Uterus (tissue), 4 donors: ENCODE data around the gene PDAP1. TPM values are rescaled to one million over a fixed set of nuclear protein-coding genes. Genes with fewer than 3 reads are reported as not detected.
"Not testable (repeated sequence)": the region's sequence is repeated elsewhere in the genome, so short reads cannot be mapped to it uniquely, and the experiment has no call there.

ENCODE experiments used
- DNase-seq, 2 donors: peaks; one replicate each; pipeline ENCODE4 v3.0.0-alpha.2; 2019 to 2020
- H3K27ac ChIP-seq, 2 donors: fragments of 200-600 bp; sonication (generic); 1 replicate in 1 of 2; 2 replicates in 1 of 2; pipeline ENCODE4 v1.5.1; 2016 to 2018
- H3K27me3 ChIP-seq, 2 donors: fragments of 200-600 bp; sonication (generic); one replicate each; pipeline ENCODE4 v1.5.1; 2018 to 2019; ENCODE audit warnings: control low read depth in 1 of 2
- H3K36me3 ChIP-seq, 2 donors: fragments of 200-600 bp; sonication (generic); one replicate each; pipeline ENCODE4 v1.5.1; 2019; ENCODE audit warnings: control low read depth in 1 of 2
- H3K4me1 ChIP-seq, 2 donors: fragments of 200-600 bp; sonication (generic); one replicate each; pipeline ENCODE4 v1.5.1; 2018 to 2019; ENCODE audit warnings: control low read depth in 1 of 2
- H3K4me3 ChIP-seq, 2 donors: fragments of 200-600 bp; sonication (generic); 1 replicate in 1 of 2; 2 replicates in 1 of 2; pipeline ENCODE4 v1.5.1; 2018 to 2019; ENCODE audit warnings: mild to moderate bottlenecking in 1 of 2
- H3K9me3 ChIP-seq, 2 donors: fragments of 200-600 bp; sonication (generic); one replicate each; pipeline ENCODE4 v1.5.1; 2019; ENCODE audit warnings: control low read depth in 1 of 2
- POLR2A ChIP-seq, 2 donors: fragments of 450-650 bp; IDR thresholded peaks; one replicate each; pipeline ENCODE4 v1.6.1; 2016; ENCODE audit warnings: antibody characterized with exemption in 2 of 2, mild to moderate bottlenecking in 1 of 2, moderate library complexity in 1 of 2
- intact Hi-C: fragments of 100-400 bp; cut with DNase I; formaldehyde crosslinking; loops from one replicate; pipeline ENCODE4 v1.15.1; 2023; ENCODE audit warnings: low total_unique reads
- total RNA-seq, 4 donors: library from RNA; depleted of rRNA in 3 of 4; stranded (reverse); fragments of >200 nt in 3 of 4; gene quantifications; one replicate each; pipeline versions ENCODE4 v1.1.0 to v1.2.4, GENCODE V29; 2014 to 2023
- TF ChIP-seq, protein P1 (sequence below), 4 experiments: fragments of 200-600 bp in 2 of 4; fragments of 450-650 bp in 2 of 4; sonication (generic) in 2 of 4; IDR thresholded peaks; one replicate each; pipeline ENCODE4 v1.5.1; 2016 to 2019; ENCODE audit warnings: antibody characterized with exemption in 4 of 4, mild to moderate bottlenecking in 2 of 4, moderate library complexity in 1 of 4
- donor health status: DM: yes; HTN: yes; CAD: no.

PDAP1 gene
- total RNA-seq, 4 donors from 2014 or later = 39.9 to 185 (median 72.1) TPM

DNA sequence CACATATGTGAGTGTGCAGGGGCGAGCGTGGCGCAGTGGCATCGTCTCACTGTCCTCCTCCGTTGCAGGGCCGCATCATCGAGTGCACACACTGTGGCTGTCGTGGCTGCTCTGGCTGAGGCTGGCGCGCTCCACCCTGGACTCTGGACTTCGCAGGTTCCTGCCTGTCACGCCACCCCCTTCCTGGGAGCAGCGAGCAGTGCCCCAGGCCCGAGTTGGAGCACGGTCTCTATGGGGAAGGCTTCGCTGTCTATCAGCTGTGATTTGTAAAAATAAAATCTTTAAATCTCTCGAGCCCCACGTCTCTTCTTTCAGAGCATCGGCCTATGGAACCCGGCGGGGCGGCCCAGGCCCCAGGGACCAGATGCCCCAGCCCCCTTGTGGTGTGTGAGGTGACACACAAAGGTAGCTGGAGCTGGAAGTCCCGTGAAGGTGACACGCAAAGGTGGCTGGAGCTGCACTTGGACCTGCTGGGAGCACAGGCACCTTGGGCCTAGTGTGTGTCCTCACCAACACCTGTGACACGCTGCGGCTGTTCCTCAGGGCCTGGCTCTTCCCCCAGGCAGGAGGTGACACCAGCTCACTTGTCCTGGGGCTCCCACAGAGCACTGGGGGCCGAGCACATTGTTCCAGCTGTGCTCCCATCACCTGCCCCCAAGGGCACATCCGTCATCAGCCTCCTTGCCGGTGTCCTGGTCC lies 11.1 kb upstream of the PDAP1 start:
- H3K4me1 ChIP-seq = no peaks in the 10 kb centered on the region
- TF ChIP-seq, protein P1, sequence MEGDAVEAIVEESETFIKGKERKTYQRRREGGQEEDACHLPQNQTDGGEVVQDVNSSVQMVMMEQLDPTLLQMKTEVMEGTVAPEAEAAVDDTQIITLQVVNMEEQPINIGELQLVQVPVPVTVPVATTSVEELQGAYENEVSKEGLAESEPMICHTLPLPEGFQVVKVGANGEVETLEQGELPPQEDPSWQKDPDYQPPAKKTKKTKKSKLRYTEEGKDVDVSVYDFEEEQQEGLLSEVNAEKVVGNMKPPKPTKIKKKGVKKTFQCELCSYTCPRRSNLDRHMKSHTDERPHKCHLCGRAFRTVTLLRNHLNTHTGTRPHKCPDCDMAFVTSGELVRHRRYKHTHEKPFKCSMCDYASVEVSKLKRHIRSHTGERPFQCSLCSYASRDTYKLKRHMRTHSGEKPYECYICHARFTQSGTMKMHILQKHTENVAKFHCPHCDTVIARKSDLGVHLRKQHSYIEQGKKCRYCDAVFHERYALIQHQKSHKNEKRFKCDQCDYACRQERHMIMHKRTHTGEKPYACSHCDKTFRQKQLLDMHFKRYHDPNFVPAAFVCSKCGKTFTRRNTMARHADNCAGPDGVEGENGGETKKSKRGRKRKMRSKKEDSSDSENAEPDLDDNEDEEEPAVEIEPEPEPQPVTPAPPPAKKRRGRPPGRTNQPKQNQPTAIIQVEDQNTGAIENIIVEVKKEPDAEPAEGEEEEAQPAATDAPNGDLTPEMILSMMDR (IDR thresholded peaks at IDR 0.05) = no peak
- TF ChIP-seq POLR2A (IDR thresholded peaks at IDR 0.05) = no peak
- no peaks in the 10 kb centered on the region for H3K9me3 ChIP-seq
- DNase-seq = no peak
- no peaks in the 10 kb centered on the region for H3K27me3 ChIP-seq
- H3K27ac ChIP-seq = no peak overlapping the region
- H3K4me3 ChIP-seq = no peak overlapping the region
- H3K36me3 ChIP-seq = no peaks in the 10 kb centered on the region
- intact Hi-C loops = no loop called here

DNA sequence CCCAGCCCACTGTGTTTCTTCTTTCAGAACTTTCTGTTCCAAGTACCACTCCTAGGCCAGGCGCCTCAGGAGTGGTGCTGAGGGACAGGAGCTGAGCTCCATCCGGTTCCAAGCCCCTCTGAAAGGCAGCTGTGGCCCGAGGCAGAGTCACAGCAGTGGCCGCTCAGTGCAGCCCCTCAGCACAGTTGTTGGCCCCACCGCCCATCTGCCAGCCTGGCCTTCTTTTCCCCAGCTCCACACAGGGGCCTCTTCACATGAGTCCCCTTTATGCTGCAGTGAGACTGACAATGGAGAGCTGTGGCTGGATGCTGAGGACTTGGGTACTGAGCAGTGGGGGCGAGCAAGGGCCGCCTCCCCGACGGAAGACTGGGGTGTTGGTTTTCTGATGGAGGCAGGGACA lies 9.9 kb upstream of the PDAP1 start:
- intact Hi-C loops = no loop called here
- H3K4me1 ChIP-seq = no peaks in the 10 kb centered on the region
- H3K9me3 ChIP-seq = no peaks in the 10 kb centered on the region
- H3K36me3 ChIP-seq = no peaks in the 10 kb centered on the region
- no peak for DNase-seq
- TF ChIP-seq POLR2A (IDR thresholded peaks at IDR 0.05) = no peak
- TF ChIP-seq, protein P1 (IDR thresholded peaks at IDR 0.05) = no peak
- H3K27ac ChIP-seq = no peak overlapping the region
- no peak overlapping the region for H3K4me3 ChIP-seq
- no peaks in the 10 kb centered on the region for H3K27me3 ChIP-seq

GRCh38 chr7:99415513-99416127 lies 7.2 kb upstream of the PDAP1 start:
- H3K4me1 ChIP-seq, H3K4me3 ChIP-seq, H3K27me3 ChIP-seq, intact Hi-C loops, H3K27ac ChIP-seq, H3K36me3 ChIP-seq, H3K9me3 ChIP-seq: not testable (repeated sequence)
- peak; percentile 64 to 71 for DNase-seq
- TF ChIP-seq, protein P1 (IDR thresholded peaks at IDR 0.05) = peak; percentile 29 to 64 (median 52)

- H3K36me3 ChIP-seq = no peaks in the 10 kb centered on the region
- intact Hi-C loops = no loop called here
- no peak overlapping the region for H3K27ac ChIP-seq
Observed at GRCh38 chr7:99410635-99411034, 2.2 kb upstream of the PDAP1 start.

DNA sequence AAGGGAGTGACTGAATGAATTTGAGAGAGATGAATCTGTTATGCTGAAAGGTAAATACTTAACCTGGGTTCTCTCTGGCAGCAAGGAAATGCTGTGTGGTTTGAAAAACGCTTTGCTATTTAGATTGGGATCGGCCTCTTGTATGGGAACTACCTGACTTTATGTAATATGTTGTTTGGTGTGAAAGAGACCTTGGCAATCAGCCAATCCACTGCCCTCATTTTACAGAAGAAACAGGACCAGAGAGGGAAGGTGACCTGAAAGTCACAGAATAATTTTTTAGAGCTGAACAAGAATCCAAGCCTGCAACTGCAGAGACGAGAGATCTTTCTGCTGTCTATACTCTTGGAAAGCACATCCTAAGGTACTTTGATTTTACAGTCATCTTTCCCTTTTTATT lies 1.4 kb upstream of the PDAP1 start:
- intact Hi-C loops = no loop called here
- no peak for DNase-seq
- Histone ChIP-seq H3K4me1 (peaks cover 3 to 19% of the 10 kb centered on the region in 2 donors), H3K9me3 (no peaks in the 10 kb centered on the region), H3K4me3 (peak overlapping the region; percentile 78 to 84), H3K27ac (peak overlapping the region; percentile 93 to 98), H3K27me3 (no peaks in the 10 kb centered on the region), H3K36me3 (no peaks in the 10 kb centered on the region)
- TF ChIP-seq, protein P1 (IDR thresholded peaks at IDR 0.05) = no peak
- no peak for TF ChIP-seq POLR2A (IDR thresholded peaks at IDR 0.05)

More at GRCh38 chr7:99410635-99411034, 2.2 kb upstream of the PDAP1 start:
- H3K4me1 ChIP-seq = peaks cover 3 to 18% of the 10 kb centered on the region in 2 donors
- no peak for TF ChIP-seq POLR2A (IDR thresholded peaks at IDR 0.05)
- TF ChIP-seq, protein P1 (IDR thresholded peaks at IDR 0.05) = no peak
- no peaks in the 10 kb centered on the region for H3K9me3 ChIP-seq
- H3K4me3 ChIP-seq = no peak overlapping the region
- no peak for DNase-seq
- no peaks in the 10 kb centered on the region for H3K27me3 ChIP-seq
